ENCODE measurements around the gene GH2. TPM values are rescaled to one million over a fixed set of nuclear protein-coding genes. Genes with fewer than 3 reads are reported as not detected.
"Not testable (repeated sequence)": the region's sequence is repeated elsewhere in the genome, so short reads cannot be mapped to it uniquely, and the experiment has no call there.

The GH2 gene
- polyA plus RNA-seq, 1 donor from 2014 or later, result not detected

GRCh38 chr17:63870292-63870665, 11.5 kb downstream of the GH2 start:
- H3K4me1 Mint-ChIP-seq, H3K27me3 Mint-ChIP-seq, H3K27ac Mint-ChIP-seq, H3K9me3 Mint-ChIP-seq, H3K36me3 Mint-ChIP-seq, H3K4me3 Mint-ChIP-seq: not testable (repeated sequence)

GRCh38 chr17:63869491-63870291, 12.1 kb downstream of the GH2 start:
- H3K9me3 Mint-ChIP-seq, H3K4me1 Mint-ChIP-seq, H3K27ac Mint-ChIP-seq, H3K36me3 Mint-ChIP-seq, H3K4me3 Mint-ChIP-seq, H3K27me3 Mint-ChIP-seq: not testable (repeated sequence)

DNA sequence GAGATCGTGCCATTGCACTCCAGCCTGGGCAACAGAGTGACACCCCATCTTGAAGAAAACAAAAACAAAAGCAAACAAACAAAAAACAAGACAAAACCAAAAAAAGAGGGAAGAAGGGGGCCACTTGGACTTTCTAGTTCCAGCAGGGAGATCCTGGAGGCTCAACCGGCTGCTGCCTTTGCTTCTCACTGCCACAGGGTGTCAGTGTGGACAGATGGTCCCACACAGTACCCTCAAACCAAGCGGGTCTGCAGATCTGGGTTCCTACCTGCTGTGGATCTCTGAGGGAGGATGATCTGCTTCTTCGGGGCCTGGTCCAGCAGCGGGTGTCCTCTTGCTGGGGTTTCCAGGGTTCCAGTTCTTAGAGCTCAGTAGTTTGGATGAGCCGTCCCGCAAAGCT, 15.1 kb downstream of the GH2 start:
- H3K36me3 Mint-ChIP-seq, H3K4me1 Mint-ChIP-seq, H3K4me3 Mint-ChIP-seq, H3K9me3 Mint-ChIP-seq, H3K27me3 Mint-ChIP-seq: not testable (repeated sequence)
- H3K27ac Mint-ChIP-seq, result peak overlapping the region in 1 of 3 donors; percentile 31

- no peaks in the 10 kb centered on the region for H3K27me3 Mint-ChIP-seq
- no peaks in the 10 kb centered on the region for H3K36me3 Mint-ChIP-seq
- no peaks in the 10 kb centered on the region for H3K9me3 Mint-ChIP-seq
- no peak overlapping the region for H3K4me3 Mint-ChIP-seq
- no peak overlapping the region for H3K27ac Mint-ChIP-seq
- peaks cover 0 to 1% (median 0%) of the 10 kb centered on the region in 3 donors for H3K4me1 Mint-ChIP-seq
Observed at GRCh38 chr17:63859257-63859656, 22.5 kb downstream of the GH2 start.

DNA sequence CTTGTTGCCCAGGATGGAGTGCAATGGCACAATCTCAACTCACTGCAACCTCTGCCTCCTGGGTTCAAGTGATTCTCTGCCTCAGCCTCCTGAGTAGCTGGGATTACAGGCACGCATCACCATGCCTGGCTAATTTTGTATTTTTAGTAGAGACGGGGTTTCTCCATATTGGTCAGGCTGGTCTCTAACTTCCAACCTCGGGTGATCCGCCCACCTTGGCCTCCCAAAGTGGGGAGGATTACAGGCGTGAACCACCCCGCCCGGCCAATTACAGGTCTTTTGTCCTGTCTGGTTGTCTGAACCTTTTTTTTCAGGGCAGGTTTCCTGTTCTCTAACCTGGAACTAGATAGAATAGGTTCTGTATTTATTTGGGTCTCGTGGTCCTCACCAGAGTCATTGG, 25.3 kb downstream of the GH2 start:
- H3K4me3 Mint-ChIP-seq, H3K9me3 Mint-ChIP-seq, H3K36me3 Mint-ChIP-seq, H3K27ac Mint-ChIP-seq, H3K4me1 Mint-ChIP-seq, H3K27me3 Mint-ChIP-seq: not testable (repeated sequence)

DNA sequence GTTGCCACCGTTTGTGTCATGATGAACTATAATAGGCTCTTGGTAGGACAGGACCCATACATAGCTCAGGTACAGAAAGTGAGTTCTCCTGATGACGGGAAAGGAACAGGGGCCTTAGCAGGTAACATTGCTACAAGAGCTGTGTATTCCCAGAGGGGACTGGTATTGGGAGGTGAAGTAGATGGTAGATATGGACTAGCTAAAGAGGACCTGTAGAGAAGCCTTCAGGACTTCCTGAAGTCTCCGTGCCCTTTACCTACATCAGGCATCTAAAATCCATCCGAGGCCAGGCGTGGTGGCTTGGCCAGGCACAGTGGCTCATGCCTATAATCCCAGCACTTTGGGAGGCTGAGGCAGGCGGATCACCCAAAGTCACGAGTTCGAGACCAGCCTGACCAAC, 26.6 kb downstream of the GH2 start:
- H3K36me3 Mint-ChIP-seq, result no peaks in the 10 kb centered on the region
- no peaks in the 10 kb centered on the region for H3K27me3 Mint-ChIP-seq
- H3K4me1 Mint-ChIP-seq, result no peaks in the 10 kb centered on the region

GRCh38 chr17:63854709-63855108, 27.0 kb downstream of the GH2 start:
- Mint-ChIP-seq H3K9me3 (no peaks in the 10 kb centered on the region), H3K4me3 (no peak overlapping the region), H3K27me3 (no peaks in the 10 kb centered on the region), H3K27ac (no peak overlapping the region), H3K36me3 (no peaks in the 10 kb centered on the region), H3K4me1 (peaks cover 0 to under 1% (median 0%) of the 10 kb centered on the region in 3 donors)

More for the DNA sequence above, 26.6 kb downstream of the GH2 start:
- no peak overlapping the region for H3K27ac Mint-ChIP-seq
- no peak overlapping the region for H3K4me3 Mint-ChIP-seq
- H3K9me3 Mint-ChIP-seq, result no peaks in the 10 kb centered on the region

DNA sequence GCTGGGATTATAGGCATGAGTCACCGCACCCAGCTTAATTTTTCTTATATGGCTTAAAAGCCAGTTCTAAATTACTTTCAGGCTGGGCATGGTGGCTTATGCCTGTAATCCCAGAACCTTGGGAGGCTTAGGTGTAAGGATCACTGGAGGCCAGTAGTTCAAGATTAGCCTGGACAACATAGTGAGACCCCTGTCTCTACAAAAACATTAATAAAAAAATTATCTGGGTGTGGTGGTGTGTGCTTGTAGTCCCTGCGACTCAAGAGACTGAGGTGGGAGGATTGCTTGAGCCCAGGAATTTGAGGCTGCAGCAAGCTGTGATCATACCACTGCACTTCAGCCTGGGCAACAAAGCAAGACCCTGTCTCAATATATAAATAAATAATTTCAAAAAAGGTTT, 28.5 kb downstream of the GH2 start:
- no peak overlapping the region for H3K27ac Mint-ChIP-seq
- H3K4me3 Mint-ChIP-seq, result no peak overlapping the region
- H3K9me3 Mint-ChIP-seq, result no peaks in the 10 kb centered on the region
- no peaks in the 10 kb centered on the region for H3K36me3 Mint-ChIP-seq
- H3K27me3 Mint-ChIP-seq, result no peaks in the 10 kb centered on the region
- peaks cover 5 to 8% (median 5%) of the 10 kb centered on the region in 3 donors for H3K4me1 Mint-ChIP-seq

DNA sequence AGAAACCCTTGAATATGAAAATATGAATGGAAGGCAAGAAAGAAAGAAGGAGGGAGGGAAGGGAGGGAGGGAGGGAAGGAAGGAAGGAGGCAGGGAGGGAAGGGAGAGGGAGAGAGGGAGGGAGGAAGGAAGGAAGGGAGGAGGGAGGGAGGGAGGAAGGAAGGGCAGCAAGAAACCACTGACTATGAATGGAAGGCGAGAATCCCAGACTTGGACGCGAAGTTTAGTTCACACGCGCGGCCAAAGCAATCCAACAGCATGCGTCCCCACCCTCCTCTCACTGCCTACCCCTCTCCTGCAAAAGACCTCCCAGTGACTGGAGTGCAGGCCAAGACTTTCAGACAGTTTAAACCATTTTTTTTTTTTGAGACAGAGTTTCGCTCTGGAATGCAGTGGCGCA, 31.3 kb downstream of the GH2 start:
- H3K4me3 Mint-ChIP-seq, result no peak overlapping the region

GRCh38 chr17:63848834-63849689, 32.7 kb downstream of the GH2 start:
- H3K9me3 Mint-ChIP-seq, result no peaks in the 10 kb centered on the region
- H3K36me3 Mint-ChIP-seq, result no peaks in the 10 kb centered on the region
- no peaks in the 10 kb centered on the region for H3K27me3 Mint-ChIP-seq
- H3K27ac Mint-ChIP-seq, result peak overlapping the region; percentile 78 to 92 (median 79)
- H3K4me3 Mint-ChIP-seq, result peak overlapping the region; percentile 73 to 97 (median 88)
- peaks cover 13 to 25% (median 13%) of the 10 kb centered on the region in 3 donors for H3K4me1 Mint-ChIP-seq

More for the DNA sequence above, 31.3 kb downstream of the GH2 start:
- Mint-ChIP-seq H3K27ac (no peak overlapping the region), H3K36me3 (no peaks in the 10 kb centered on the region), H3K27me3 (no peaks in the 10 kb centered on the region), H3K9me3 (no peaks in the 10 kb centered on the region), H3K4me1 (peaks cover 8 to 21% (median 10%) of the 10 kb centered on the region in 3 donors)

GRCh38 chr17:63847525-63848249, 34.1 kb downstream of the GH2 start:
- Mint-ChIP-seq H3K4me1 (peaks cover 17 to 31% (median 17%) of the 10 kb centered on the region in 3 donors), H3K36me3 (no peaks in the 10 kb centered on the region), H3K27ac (peak overlapping the region in 2 of 3 donors; percentile 40 to 79), H3K27me3 (no peaks in the 10 kb centered on the region), H3K4me3 (peak overlapping the region; percentile 48 to 77 (median 57)), H3K9me3 (no peaks in the 10 kb centered on the region)

- H3K4me3 Mint-ChIP-seq, result peak overlapping the region in 1 of 4 donors; percentile 93
- H3K9me3 Mint-ChIP-seq, result no peaks in the 10 kb centered on the region
- peaks cover 27 to 41% (median 28%) of the 10 kb centered on the region in 3 donors for H3K4me1 Mint-ChIP-seq
- peak overlapping the region in 1 of 3 donors; percentile 79 for H3K27ac Mint-ChIP-seq
- no peaks in the 10 kb centered on the region for H3K36me3 Mint-ChIP-seq
- no peaks in the 10 kb centered on the region for H3K27me3 Mint-ChIP-seq
Observed at GRCh38 chr17:63845509-63845908, 36.2 kb downstream of the GH2 start.

GRCh38 chr17:63843910-63844677, 37.6 kb downstream of the GH2 start:
- H3K27ac Mint-ChIP-seq, result peak overlapping the region; percentile 85 to 99 (median 97)
- no peaks in the 10 kb centered on the region for H3K36me3 Mint-ChIP-seq
- H3K27me3 Mint-ChIP-seq, result no peaks in the 10 kb centered on the region
- peaks cover 27 to 48% (median 29%) of the 10 kb centered on the region in 3 donors for H3K4me1 Mint-ChIP-seq
- no peaks in the 10 kb centered on the region for H3K9me3 Mint-ChIP-seq
- peak overlapping the region; percentile 87 to 95 (median 93) for H3K4me3 Mint-ChIP-seq

DNA sequence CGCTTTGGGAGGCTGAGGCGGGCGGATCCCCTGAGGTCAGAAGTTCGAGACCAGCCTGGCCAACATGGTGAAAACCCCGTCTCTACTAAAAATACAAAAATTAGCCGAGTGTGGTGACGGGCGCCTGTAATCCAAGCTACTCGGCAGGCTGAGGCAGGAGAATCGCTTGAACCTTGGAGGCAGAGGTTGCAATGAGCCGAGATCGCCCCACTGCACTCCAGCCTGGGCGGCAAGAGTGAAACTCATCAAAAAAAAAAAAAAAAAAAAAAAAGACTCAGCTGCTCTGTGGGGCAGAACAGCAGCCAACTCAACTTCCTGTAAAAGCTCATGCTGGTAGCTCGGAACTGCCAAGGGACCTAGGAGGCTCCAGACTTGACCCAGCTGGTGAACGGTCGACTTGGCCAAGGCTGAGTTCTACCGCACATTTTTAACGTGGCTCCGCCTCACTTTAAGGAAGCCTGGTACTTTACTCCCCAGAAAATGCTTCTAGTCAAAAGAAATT, 38.3 kb downstream of the GH2 start:
- Mint-ChIP-seq H3K4me1 (peaks cover 22 to 46% (median 31%) of the 10 kb centered on the region in 3 donors), H3K4me3 (peak overlapping the region; percentile 87 to 95 (median 93)), H3K27ac (peak overlapping the region; percentile 85 to 99 (median 97))
- H3K9me3 Mint-ChIP-seq, H3K36me3 Mint-ChIP-seq, H3K27me3 Mint-ChIP-seq: not testable (repeated sequence)
